T follicular helper cell (primary cell): ENCODE results near the gene IL12B.
"Not testable (repeated sequence)": the region's sequence is repeated elsewhere in the genome, so short reads cannot be mapped to it uniquely, and the experiment has no call there.

Source experiments
- DNase-seq: peaks from one replicate; pipeline ENCODE4 v3.0.0-alpha.2; 2020; ENCODE audit warnings: low read depth

IL12B gene

DNA sequence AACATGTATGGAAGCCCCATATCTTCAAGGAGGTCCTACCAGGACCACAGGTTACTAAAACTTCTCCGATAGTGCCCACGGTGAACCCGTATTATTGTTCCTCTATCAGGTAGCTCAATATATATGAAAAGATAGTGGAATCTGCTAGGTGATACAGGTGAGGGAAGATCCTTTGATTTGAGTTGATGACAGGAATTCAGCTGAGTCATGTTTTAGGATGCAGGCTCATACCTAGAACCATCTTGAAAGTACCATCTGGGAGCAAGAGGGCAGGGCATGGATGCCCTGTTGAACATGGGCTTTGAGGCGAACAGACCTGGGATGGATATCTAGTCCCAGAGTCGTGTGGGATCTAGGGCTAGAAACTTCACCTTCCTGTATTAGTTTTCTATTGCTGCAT, 35.4 kb downstream of the IL12B start:
- DNase-seq, result no peak

DNA sequence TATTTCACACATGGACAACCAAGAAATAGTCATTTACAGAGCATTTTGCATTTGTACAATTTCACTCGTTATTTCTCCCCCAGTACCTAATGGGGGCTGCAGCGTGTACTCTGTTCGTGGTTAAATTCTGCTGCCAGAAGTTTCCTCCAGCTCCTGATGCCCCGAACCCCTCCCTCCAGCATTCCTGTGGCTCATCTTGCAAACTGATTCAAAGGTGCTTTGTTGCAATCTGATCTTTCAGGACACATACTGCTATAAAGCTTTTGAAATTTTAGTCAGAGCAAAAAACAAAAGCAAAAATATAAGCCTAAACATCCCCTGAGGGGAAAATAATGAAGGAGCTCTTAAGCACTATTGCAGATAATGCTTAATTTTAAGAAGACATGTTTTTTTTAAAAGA, 39.5 kb downstream of the IL12B start:
- DNase-seq, result no peak

DNA sequence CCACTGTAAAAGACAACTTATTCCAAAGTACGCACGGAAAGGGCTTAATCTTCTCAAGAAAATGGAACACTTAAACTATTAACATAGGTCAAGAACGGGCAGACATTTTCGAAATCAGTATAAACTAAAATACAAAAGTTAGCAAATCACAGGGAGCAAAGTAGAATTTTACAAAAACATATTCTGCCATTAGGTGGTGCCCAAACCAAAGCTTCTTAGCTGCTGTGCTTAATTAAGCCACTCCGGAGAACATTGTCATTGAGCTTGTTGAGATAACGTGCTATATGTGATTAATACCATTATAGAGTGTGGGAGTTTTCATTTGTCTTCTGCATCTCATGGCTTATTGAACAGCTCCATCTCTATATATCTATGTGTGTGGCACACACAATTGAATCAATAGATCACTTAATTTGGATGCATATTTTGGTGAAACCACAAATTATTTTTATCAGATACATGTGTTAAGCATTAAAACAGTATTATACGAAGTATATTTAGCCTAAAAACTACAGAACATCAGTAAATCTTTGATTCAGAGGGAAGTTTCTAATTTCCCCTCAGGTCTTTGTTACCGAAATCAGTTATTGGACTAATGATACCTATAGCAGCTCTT, 43.8 kb downstream of the IL12B start:
- no peak for DNase-seq

DNA sequence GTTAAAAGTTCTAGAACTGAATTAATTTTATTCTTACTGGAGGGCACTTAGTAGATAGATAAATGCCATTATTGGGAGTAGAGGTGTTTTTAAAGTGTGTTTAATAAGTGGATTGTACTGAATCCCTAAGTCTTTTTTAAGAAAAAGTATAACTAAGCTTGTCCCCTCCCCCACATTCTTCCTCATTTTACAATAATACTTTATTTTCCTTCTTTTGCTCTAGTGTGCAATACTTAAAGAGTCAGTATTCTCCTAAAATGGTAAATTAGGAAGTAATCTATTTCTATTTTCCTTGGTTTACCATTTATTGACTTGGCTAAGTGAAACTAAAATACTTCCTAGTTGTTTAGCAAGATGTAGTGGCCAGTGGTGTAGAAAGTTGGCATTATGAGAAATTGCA, 55.6 kb downstream of the IL12B start:
- DNase-seq, result no peak

DNA sequence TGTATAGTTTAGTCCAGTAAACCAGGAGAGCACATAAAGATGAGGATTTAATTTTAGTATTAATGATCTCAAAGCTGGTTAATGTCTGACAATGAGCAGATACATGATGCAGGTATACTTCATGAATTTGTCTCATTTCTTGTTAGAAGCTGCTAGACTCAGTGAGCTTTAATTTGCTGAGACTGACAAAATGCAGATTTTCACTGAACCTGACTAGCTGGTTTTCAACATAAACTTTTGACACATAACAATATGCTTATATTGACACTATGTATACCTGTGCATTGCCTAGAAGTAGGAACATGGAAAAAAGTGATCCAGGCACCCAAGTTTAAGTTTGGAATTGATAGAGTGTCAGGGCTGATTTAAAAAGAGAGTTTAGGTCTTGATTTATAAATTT, 56.4 kb downstream of the IL12B start:
- no peak for DNase-seq

DNA sequence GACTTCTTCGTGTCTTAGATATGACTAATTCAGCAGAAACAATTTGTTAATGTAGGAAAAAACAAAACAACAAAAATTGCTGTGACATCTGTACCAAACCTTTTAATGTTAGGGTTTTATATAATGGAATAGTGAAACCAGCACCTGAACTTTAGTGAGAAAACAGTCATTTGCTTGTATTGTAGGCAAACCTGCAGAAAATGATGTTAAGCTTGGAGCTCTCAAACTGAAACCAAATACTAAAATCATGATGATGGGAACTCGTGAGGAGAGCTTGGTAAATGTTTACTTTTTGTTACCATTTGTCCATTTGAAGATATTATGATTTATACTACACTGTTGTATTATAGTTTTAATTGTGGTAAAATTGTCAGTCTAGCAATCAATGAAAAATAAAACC, 60.6 kb downstream of the IL12B start:
- DNase-seq, result no peak

DNA sequence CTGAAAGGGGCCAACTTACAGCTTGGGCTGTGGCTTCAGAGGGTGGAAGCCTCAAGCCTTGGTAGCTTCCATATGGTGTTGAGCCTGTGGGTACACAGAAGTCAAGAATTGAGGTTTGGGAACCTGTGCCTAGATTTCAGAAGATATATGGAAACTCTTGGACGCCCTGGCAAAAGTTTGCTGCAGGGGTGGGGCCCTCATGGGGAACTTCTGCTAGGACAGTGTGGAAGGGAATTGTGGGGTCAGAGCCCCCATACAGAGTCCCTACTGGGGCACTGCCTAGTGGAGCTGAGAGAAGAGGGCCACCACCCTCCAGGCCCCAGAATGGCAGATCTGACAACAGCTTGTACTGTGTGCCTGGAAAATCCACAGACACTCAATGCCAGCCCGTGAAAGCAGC, 63.5 kb downstream of the IL12B start:
- DNase-seq, result not testable (repeated sequence)
